Ishikawa (cell line): ENCODE measurements around the gene NFIX.

ENCODE experiments used
- CEBPB ChIP-seq: IDR thresholded peaks from 2 replicates; pipeline ENCODE4 v1.6.1; 2012
- CREB1 ChIP-seq: IDR thresholded peaks from 2 replicates; pipeline ENCODE4 v1.6.1; 2012; ENCODE audit warnings: low read depth
- EGR1 ChIP-seq: IDR thresholded peaks from 2 replicates; pipeline ENCODE4 v1.6.1; 2012
- EP300 ChIP-seq: IDR thresholded peaks from 2 replicates; pipeline ENCODE4 v1.6.1; 2012; ENCODE audit warnings: borderline replicate concordance
- FOXM1 ChIP-seq: IDR thresholded peaks from 2 replicates; pipeline ENCODE4 v1.6.1; 2012; ENCODE audit warnings: low read depth, borderline replicate concordance
- MAX ChIP-seq: IDR thresholded peaks from 2 replicates; pipeline ENCODE4 v1.6.1; 2012
- NFIC ChIP-seq: IDR thresholded peaks from 2 replicates; pipeline ENCODE4 v1.6.1; 2012
- RAD21 ChIP-seq: IDR thresholded peaks from 2 replicates; pipeline ENCODE4 v1.6.1; 2012; ENCODE audit warnings: low read depth
- TAF1 ChIP-seq: IDR thresholded peaks from 2 replicates; pipeline ENCODE4 v1.6.1; 2012; ENCODE audit warnings: low read depth, mild to moderate bottlenecking
- TCF12 ChIP-seq: IDR thresholded peaks from 2 replicates; pipeline ENCODE4 v1.6.1; 2012; ENCODE audit warnings: low read depth
- TEAD4 ChIP-seq: IDR thresholded peaks from 2 replicates; pipeline ENCODE4 v1.6.1; 2012
- YY1 ChIP-seq: IDR thresholded peaks from 2 replicates; pipeline ENCODE4 v1.6.1; 2012; ENCODE audit warnings: low read depth
- ZBTB7A ChIP-seq: IDR thresholded peaks from 2 replicates; pipeline ENCODE4 v1.6.1; 2012; ENCODE audit warnings: low read depth
- TF ChIP-seq, protein P1 (sequence below): IDR thresholded peaks from 2 replicates; pipeline ENCODE4 v1.6.1; 2012; ENCODE audit warnings: low read depth, mild to moderate bottlenecking
- TF ChIP-seq, protein P2 (sequence below): IDR thresholded peaks from 2 replicates; pipeline ENCODE4 v1.6.1; 2012

The NFIX gene

GRCh38 chr19:13104360-13104847 is 109.1 kb downstream of the NFIX start:
- no peak for TF ChIP-seq TCF12
- no peak for TF ChIP-seq ZBTB7A
- no peak for TF ChIP-seq FOXM1
- no peak for TF ChIP-seq CREB1
- TF ChIP-seq EP300, result no peak
- TF ChIP-seq, protein P1, sequence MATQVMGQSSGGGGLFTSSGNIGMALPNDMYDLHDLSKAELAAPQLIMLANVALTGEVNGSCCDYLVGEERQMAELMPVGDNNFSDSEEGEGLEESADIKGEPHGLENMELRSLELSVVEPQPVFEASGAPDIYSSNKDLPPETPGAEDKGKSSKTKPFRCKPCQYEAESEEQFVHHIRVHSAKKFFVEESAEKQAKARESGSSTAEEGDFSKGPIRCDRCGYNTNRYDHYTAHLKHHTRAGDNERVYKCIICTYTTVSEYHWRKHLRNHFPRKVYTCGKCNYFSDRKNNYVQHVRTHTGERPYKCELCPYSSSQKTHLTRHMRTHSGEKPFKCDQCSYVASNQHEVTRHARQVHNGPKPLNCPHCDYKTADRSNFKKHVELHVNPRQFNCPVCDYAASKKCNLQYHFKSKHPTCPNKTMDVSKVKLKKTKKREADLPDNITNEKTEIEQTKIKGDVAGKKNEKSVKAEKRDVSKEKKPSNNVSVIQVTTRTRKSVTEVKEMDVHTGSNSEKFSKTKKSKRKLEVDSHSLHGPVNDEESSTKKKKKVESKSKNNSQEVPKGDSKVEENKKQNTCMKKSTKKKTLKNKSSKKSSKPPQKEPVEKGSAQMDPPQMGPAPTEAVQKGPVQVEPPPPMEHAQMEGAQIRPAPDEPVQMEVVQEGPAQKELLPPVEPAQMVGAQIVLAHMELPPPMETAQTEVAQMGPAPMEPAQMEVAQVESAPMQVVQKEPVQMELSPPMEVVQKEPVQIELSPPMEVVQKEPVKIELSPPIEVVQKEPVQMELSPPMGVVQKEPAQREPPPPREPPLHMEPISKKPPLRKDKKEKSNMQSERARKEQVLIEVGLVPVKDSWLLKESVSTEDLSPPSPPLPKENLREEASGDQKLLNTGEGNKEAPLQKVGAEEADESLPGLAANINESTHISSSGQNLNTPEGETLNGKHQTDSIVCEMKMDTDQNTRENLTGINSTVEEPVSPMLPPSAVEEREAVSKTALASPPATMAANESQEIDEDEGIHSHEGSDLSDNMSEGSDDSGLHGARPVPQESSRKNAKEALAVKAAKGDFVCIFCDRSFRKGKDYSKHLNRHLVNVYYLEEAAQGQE, result no peak
- no peak for TF ChIP-seq YY1
- TF ChIP-seq TAF1, result no peak
- no peak for TF ChIP-seq EGR1
- no peak for TF ChIP-seq TEAD4
- no peak for TF ChIP-seq MAX

DNA sequence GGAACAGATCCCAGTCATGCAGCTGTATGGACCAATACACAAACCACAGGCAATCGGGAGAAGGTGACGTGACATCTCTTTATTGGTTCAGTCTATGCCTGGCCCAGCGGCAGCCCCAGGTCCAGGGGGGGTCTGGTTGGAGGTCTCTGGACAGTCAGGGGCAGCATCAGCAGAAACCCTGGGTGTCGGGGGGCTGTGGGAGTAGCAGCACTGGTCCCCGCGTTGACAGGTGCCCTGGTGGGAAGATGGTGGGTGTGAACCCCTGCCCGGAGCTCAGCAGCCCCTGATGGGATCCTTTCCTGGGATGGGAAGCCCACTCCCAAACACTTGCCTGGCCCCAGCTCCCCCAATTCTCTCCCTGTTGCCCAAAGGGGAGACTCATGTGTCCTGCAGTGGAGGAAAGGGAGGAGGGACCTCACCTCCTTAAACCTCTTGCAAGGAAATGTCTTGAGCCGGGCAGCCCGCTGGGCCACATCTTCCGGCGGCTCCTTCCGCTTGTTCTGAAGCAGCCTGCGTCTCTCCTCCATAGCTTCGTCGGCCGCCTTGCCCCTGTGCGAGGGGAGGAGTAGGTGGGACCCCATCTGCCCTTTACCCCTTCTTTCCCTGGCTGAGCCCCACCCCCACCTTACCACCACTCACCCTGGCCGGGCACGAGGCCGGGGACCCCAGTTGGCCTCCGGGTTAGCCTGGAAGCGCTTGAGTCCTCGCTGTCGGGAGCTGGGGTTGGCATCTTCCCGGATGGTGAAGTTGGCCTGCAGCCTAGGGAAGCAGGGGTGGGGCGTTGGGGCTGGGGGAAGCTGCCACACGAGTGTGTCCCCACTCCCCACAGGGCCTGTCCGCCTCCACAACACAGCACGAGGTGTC is 109.8 kb downstream of the NFIX start:
- TF ChIP-seq CREB1, result no peak
- TF ChIP-seq CEBPB, result no peak
- no peak for TF ChIP-seq EP300
- TF ChIP-seq MAX, result no peak
- TF ChIP-seq, protein P1, result no peak
- no peak for TF ChIP-seq ZBTB7A
- no peak for TF ChIP-seq TEAD4
- no peak for TF ChIP-seq TAF1
- no peak for TF ChIP-seq TCF12
- TF ChIP-seq, protein P2, sequence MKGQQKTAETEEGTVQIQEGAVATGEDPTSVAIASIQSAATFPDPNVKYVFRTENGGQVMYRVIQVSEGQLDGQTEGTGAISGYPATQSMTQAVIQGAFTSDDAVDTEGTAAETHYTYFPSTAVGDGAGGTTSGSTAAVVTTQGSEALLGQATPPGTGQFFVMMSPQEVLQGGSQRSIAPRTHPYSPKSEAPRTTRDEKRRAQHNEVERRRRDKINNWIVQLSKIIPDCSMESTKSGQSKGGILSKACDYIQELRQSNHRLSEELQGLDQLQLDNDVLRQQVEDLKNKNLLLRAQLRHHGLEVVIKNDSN, result no peak
- no peak for TF ChIP-seq FOXM1
- no peak for TF ChIP-seq YY1
- no peak for TF ChIP-seq RAD21
- no peak for TF ChIP-seq EGR1
- no peak for TF ChIP-seq NFIC

DNA sequence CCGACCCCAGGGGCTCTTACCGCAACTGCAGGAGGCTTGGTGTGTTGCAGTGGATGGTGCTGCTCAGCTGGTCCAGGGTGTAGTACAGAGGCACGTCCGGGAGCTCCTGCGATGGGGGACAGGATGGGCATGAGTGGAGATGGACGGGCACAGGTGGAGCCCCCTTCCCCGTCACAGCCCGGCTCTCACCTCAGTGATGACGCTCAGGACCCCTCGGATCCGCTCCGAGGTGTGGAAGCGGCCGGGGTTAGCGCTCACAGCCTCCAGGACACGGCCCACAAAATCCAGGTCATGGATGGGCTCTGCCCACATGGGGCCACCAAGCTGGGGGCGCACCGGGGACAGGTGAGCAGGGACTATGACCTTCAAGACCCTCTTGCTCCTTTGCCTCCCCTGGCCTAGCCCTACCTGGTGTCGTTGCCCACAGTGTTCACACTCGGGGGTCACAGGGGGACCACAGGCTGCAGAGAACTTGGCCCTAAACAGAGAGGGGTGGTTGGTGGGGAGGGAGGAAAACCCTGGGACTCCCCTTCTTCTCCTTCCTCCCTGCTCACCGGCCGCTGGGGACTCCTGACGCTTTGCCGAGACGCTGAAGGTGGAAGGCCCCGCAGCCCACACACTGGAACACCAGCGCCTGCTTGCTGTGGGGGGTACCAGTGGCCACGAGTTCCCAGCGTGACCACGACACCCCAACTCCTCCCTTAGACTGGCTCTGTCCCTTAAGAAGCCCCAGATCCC is 114.3 kb downstream of the NFIX start:
- no peak for TF ChIP-seq NFIC
- TF ChIP-seq TEAD4, result no peak
- no peak for TF ChIP-seq TCF12
- no peak for TF ChIP-seq CEBPB
- no peak for TF ChIP-seq ZBTB7A
- no peak for TF ChIP-seq YY1
- TF ChIP-seq EGR1, result no peak
- no peak for TF ChIP-seq FOXM1
- TF ChIP-seq EP300, result no peak
- no peak for TF ChIP-seq MAX
- TF ChIP-seq, protein P1, result no peak
- TF ChIP-seq, protein P2, result no peak
- TF ChIP-seq TAF1, result no peak
- no peak for TF ChIP-seq RAD21
- TF ChIP-seq CREB1, result no peak
